Heart right ventricle (tissue), 16 donors: ENCODE data around the gene ZBTB3. TPM values are rescaled to one million over a fixed set of nuclear protein-coding genes. Genes with fewer than 3 reads are reported as not detected.

Experiments used
- ATAC-seq, 8 donors: fragments of 200-7000 bp; cut with Tn5 transposase; one replicate each; pipeline ENCODE4 v1.9.1; 2020; ENCODE audit warnings: mild to moderate bottlenecking in 8 of 8, moderate library complexity in 8 of 8, moderate number of reproducible peaks in 1 of 8
- DNase-seq, 2 donors: peaks; one replicate each; pipeline ENCODE4 v3.0.0-alpha.2; 2020
- H3K27ac ChIP-seq, 10 donors: fragments of 200-600 bp; sonication (generic) in 2 of 10; one replicate each; pipeline versions ENCODE4 v1.5.0 to v1.8.0; 2020 to 2022; ENCODE audit warnings: mild to moderate bottlenecking in 3 of 10
- H3K27me3 ChIP-seq, 7 donors: fragments of 200-600 bp; one replicate each; pipeline ENCODE4 v1.8.0; 2021 to 2022; ENCODE audit warnings: mild to moderate bottlenecking in 2 of 7
- H3K36me3 ChIP-seq, 9 donors: fragments of 200-600 bp; sonication (generic) in 1 of 9; one replicate each; pipeline versions ENCODE4 v1.5.0 to v1.8.0; 2020 to 2022; ENCODE audit warnings: mild to moderate bottlenecking in 2 of 9
- H3K4me1 ChIP-seq, 9 donors: fragments of 200-600 bp; sonication (generic) in 1 of 9; one replicate each; pipeline versions ENCODE4 v1.5.0 to v1.8.0; 2020 to 2022; ENCODE audit warnings: mild to moderate bottlenecking in 4 of 9
- H3K4me3 ChIP-seq, 10 donors: fragments of 200-600 bp; sonication (generic) in 2 of 10; one replicate each; pipeline versions ENCODE4 v1.5.0 to v1.8.0; 2020 to 2022; ENCODE audit warnings: mild to moderate bottlenecking in 7 of 10, moderate library complexity in 2 of 10
- H3K9me3 ChIP-seq, 11 donors: fragments of 200-600 bp in 10 of 11; sonication (generic) in 2 of 11; one replicate each; pipeline versions ENCODE4 v1.5.0 to v1.8.0; 2013 to 2022; ENCODE audit warnings: mild to moderate bottlenecking in 2 of 11, control low read depth in 1 of 11, moderate library complexity in 1 of 11
- CTCF ChIP-seq, 9 donors: fragments of 200-600 bp; sonication (generic) in 2 of 9; IDR thresholded peaks; one replicate each; pipeline versions ENCODE4 v1.5.0 to v1.8.0; 2021 to 2022; ENCODE audit warnings: antibody characterized with exemption in 9 of 9, mild to moderate bottlenecking in 5 of 9, moderate library complexity in 1 of 9
- WGBS, 2 donors: extraction: QIAGEN DNeasy Blood & Tissue Kit; methylation state at CpG; one replicate each; pipeline ENCODE4 v1.1.7; 2013; ENCODE audit warnings: inconsistent platforms in 1 of 2; 5-methylcytosine and 5-hydroxymethylcytosine counted together
- intact Hi-C, 10 donors: fragments of 100-400 bp; cut with DNase I; formaldehyde crosslinking; loops; one replicate each; pipeline versions ENCODE4 v1.11.1 to v1.14.2; 2022
- polyA plus RNA-seq, 2 donors: library from polyadenylated mRNA; stranded (reverse); fragments of 200-250 nt; gene quantifications; one replicate each; pipeline ENCODE4 v1.2.3, GENCODE V29; 2013
- total RNA-seq, 10 donors: library from RNA; stranded (reverse); fragmentation: NEBNext Ultra II Directional in 3 of 10; extraction: Animal tissue kit (Norgen Biotek cat#: 25700) in 3 of 10; gene quantifications; one replicate each; pipeline versions ENCODE4 v1.2.1 to v1.2.4, GENCODE V29; 2021 to 2023
- donor health status: Arrhythmogenic right ventricular cardiomyopathy.
- donor health status: ischemic (EF 13 %, LVEDD 7.1; RV severe dilation, severe dysfunction).
- donor health status: healthy with polysubstance abuse.
- donor health status: DM: no; HTN: yes; CAD: no.
- donor health status: DM: no; HTN: no; CAD: no.
- donor health status: ischemic (EF 25% LVEDD 6.9; RV normal size, moderate dysfunction).
- donor health status: ischemic (EF 25% LVEDD 5.7; RV mildly dilated, moderate dysfunction).
- donor health status: healthy.
- donor health status: DM: yes; HTN: yes; CAD: no.
- donor health status: Ischemic cardiomyopathy.
- donor health status: ischemic (EF 35%, LVEDD 5.7; RV mildly dilated, moderate dysfunction).
- donor health status: nonischemic (EF 11% LVEDD 7.7; RV severe dilation, severe dysfunction).
- donor health status: DM: yes; HTN: yes; CAD: no.
- donor health status: PGD.
- donor health status: ischemic (EF 29% LVEDD 5.4; RV normal size, mild dysfunction).
- donor health status: nonischemic (EF 23%, LVEDD 6.1; RV moderate dilation, normal function).

Gene ZBTB3
- total and polyA plus RNA-seq, 12 donors, result 2.2 to 14.9 (median 9.5) TPM

- WGBS, 2 donors, result 1% methylated on average over 49 to 51 of the region's 51 CpGs
- Histone ChIP-seq H3K27me3 (no peaks in the 10 kb centered on the region), H3K36me3 (peaks cover 0 to 52% (median 29%) of the 10 kb centered on the region in 9 donors), H3K4me3 (peak overlapping the region; percentile 63 to 98 (median 89)), H3K27ac (peak overlapping the region; percentile 87 to 99 (median 93)), H3K9me3 (no peaks in the 10 kb centered on the region), H3K4me1 (peaks cover 12 to 67% (median 49%) of the 10 kb centered on the region in 9 donors)
- ATAC-seq (peak in 1 of 8 donors; percentile 3), DNase-seq (no peak)
- intact Hi-C loops, result loop anchor here in 4 of 10 donors (2.0 to 5.0 kb wide), 4 partner anchors 18 to 116 kb away; partner anchors contain the start of genes TAF6L (in 2 of the 4) and NXF1 (in 1 of the 4)
- TF ChIP-seq CTCF (IDR thresholded peaks at IDR 0.05), result no peak
Observed at GRCh38 chr11:62726156-62726914, 27.6 kb downstream of the ZBTB3 start.

- no peak for ATAC-seq
- no peak for DNase-seq
- peaks cover 11 to 65% (median 42%) of the 10 kb centered on the region in 9 donors for H3K4me1 ChIP-seq
- peaks cover 0 to 52% (median 36%) of the 10 kb centered on the region in 9 donors for H3K36me3 ChIP-seq
- intact Hi-C loops, result loop anchor here in 4 of 10 donors (2.0 to 5.0 kb wide), 4 partner anchors 17 to 117 kb away; partner anchors contain the start of genes TAF6L (in 2 of the 4) and NXF1 (in 1 of the 4)
- TF ChIP-seq CTCF (IDR thresholded peaks at IDR 0.05), result no peak
- 0 to 3% methylated on average over 7 of the region's 7 CpGs for WGBS, 2 donors
- no peaks in the 10 kb centered on the region for H3K9me3 ChIP-seq
- no peaks in the 10 kb centered on the region for H3K27me3 ChIP-seq
- peak overlapping the region; percentile 63 to 98 (median 89) for H3K4me3 ChIP-seq
- peak overlapping the region in 8 of 10 donors; percentile 87 to 99 (median 93) for H3K27ac ChIP-seq
Observed at GRCh38 chr11:62725646-62726045, 28.3 kb downstream of the ZBTB3 start.

DNA sequence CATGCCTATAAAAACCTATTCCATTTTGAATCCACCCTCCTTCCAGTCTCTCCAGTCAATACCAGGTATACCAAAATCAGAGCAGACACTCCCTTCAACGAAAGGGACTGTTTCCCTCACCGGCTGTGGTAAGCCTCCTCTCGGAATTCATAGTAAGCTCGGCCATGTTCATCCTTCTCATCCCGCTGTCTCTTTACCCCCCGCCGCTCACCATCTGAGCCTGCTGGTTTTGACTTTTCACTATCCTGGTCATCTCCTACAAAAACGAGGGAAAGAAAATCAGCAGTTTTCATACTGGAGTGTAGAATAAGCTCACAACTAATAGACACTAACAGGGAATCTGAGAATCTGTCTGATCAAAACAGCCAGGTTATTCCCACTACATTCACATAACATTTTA is 29.8 kb downstream of the ZBTB3 start:
- no peak for ATAC-seq
- Histone ChIP-seq H3K36me3 (peaks cover 5 to 58% (median 51%) of the 10 kb centered on the region in 9 donors), H3K27ac (peak overlapping the region in 2 of 10 donors; percentile 93 to 99), H3K4me3 (peak overlapping the region in 7 of 10 donors; percentile 67 to 98 (median 92)), H3K27me3 (no peaks in the 10 kb centered on the region), H3K4me1 (peaks cover 3 to 53% (median 30%) of the 10 kb centered on the region in 9 donors), H3K9me3 (no peaks in the 10 kb centered on the region)
- no peak for TF ChIP-seq CTCF (IDR thresholded peaks at IDR 0.05)
- no peak for DNase-seq
- intact Hi-C loops, result no loop called here
- 38 to 40% methylated on average over 8 of the region's 8 CpGs for WGBS, 2 donors

GRCh38 chr11:62721994-62722393 is 32.0 kb downstream of the ZBTB3 start:
- Histone ChIP-seq H3K36me3 (peaks cover 9 to 80% (median 73%) of the 10 kb centered on the region in 9 donors), H3K27ac (no peak overlapping the region)
- no peak for ATAC-seq

More at GRCh38 chr11:62721994-62722393, 32.0 kb downstream of the ZBTB3 start:
- peak in 1 of 9 donors; percentile 10 for TF ChIP-seq CTCF (IDR thresholded peaks at IDR 0.05)
- no peak for DNase-seq
- Histone ChIP-seq H3K27me3 (no peaks in the 10 kb centered on the region), H3K9me3 (no peaks in the 10 kb centered on the region), H3K4me3 (no peak overlapping the region), H3K4me1 (peaks cover 3 to 58% (median 30%) of the 10 kb centered on the region in 9 donors)
- 48 to 61% methylated on average over 7 of the region's 7 CpGs for WGBS, 2 donors
- intact Hi-C loops, result no loop called here
